Measurements from ENCODE around the gene CYP3A7.
"Not testable (repeated sequence)": the region's sequence is repeated elsewhere in the genome, so short reads cannot be mapped to it uniquely, and the experiment has no call there.

GRCh38 chr7:99691658-99692057 lies 43.3 kb downstream of the CYP3A7 start:
- TF ChIP-seq, protein P1, sequence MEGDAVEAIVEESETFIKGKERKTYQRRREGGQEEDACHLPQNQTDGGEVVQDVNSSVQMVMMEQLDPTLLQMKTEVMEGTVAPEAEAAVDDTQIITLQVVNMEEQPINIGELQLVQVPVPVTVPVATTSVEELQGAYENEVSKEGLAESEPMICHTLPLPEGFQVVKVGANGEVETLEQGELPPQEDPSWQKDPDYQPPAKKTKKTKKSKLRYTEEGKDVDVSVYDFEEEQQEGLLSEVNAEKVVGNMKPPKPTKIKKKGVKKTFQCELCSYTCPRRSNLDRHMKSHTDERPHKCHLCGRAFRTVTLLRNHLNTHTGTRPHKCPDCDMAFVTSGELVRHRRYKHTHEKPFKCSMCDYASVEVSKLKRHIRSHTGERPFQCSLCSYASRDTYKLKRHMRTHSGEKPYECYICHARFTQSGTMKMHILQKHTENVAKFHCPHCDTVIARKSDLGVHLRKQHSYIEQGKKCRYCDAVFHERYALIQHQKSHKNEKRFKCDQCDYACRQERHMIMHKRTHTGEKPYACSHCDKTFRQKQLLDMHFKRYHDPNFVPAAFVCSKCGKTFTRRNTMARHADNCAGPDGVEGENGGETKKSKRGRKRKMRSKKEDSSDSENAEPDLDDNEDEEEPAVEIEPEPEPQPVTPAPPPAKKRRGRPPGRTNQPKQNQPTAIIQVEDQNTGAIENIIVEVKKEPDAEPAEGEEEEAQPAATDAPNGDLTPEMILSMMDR (IDR thresholded peaks at IDR 0.05 in 4 of 5, conservative IDR thresholded peaks at IDR 0.05 in 1 of 5): not testable (repeated sequence)
- not testable (repeated sequence) for TF ChIP-seq POLR2A (IDR thresholded peaks at IDR 0.05)
